ENCODE data around the gene LIN7C.
"Not testable (repeated sequence)": the region's sequence is repeated elsewhere in the genome, so short reads cannot be mapped to it uniquely, and the experiment has no call there.

Gene LIN7C

DNA sequence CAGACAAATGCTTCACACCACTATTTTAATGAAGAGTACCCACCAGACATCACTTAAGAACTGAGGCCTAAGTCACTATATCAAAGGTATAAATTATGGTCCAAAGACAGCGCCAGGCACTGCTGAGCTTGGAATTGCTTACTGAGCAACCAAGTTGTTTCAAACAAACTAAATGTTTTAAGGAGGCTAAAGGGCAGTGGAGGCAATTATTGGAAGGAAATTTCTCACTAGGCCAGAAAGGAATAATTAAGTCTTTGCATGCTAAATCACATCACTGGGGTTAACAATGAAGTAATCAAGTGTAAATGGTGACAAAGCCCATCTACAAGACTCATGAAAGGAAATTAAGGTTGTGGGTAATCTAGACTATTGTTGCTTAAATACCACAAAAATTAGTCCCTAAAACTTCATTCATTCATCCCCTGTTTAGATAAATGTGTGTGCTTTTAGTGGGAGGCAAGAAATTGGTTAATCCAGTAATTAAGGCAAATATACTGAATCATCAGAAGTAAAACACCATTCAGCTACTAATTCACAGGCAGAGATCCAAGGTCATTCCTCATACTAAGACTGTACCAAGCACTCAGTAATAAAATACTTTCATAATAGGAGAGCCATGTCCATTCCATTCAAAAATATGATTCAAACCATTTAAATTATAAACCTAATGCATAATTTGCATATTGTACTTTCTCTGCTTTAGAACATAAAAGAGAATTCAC lies 55.2 kb downstream of the LIN7C start:
- Mint-ChIP-seq H3K4me1 (no peaks in the 10 kb centered on the region), H3K9me3 (peaks cover 4% of the 10 kb centered on the region), H3K36me3 (peaks cover 5% of the 10 kb centered on the region), H3K4me3 (no peak overlapping the region), H3K27ac (no peak overlapping the region), H3K27me3 (no peaks in the 10 kb centered on the region)
- ATAC-seq: no peak

- H3K27me3 Mint-ChIP-seq, H3K27ac Mint-ChIP-seq, H3K9me3 Mint-ChIP-seq, H3K4me3 Mint-ChIP-seq, ATAC-seq, H3K36me3 Mint-ChIP-seq, H3K4me1 Mint-ChIP-seq: not testable (repeated sequence)
Observed at GRCh38 chr11:27448184-27448540, 58.4 kb downstream of the LIN7C start.

GRCh38 chr11:27447288-27448183 lies 59.0 kb downstream of the LIN7C start:
- H3K36me3 Mint-ChIP-seq: no peaks in the 10 kb centered on the region
- no peaks in the 10 kb centered on the region for H3K9me3 Mint-ChIP-seq
- no peak overlapping the region for H3K4me3 Mint-ChIP-seq
- ATAC-seq: no peak
- no peaks in the 10 kb centered on the region for H3K27me3 Mint-ChIP-seq
- no peak overlapping the region for H3K27ac Mint-ChIP-seq
- no peaks in the 10 kb centered on the region for H3K4me1 Mint-ChIP-seq

GRCh38 chr11:27445625-27446024 lies 60.9 kb downstream of the LIN7C start:
- Mint-ChIP-seq H3K27me3 (peaks cover 8% of the 10 kb centered on the region), H3K4me1 (no peaks in the 10 kb centered on the region), H3K27ac (no peak overlapping the region), H3K36me3 (no peaks in the 10 kb centered on the region), H3K4me3 (no peak overlapping the region), H3K9me3 (no peaks in the 10 kb centered on the region)
- no peak for ATAC-seq

DNA sequence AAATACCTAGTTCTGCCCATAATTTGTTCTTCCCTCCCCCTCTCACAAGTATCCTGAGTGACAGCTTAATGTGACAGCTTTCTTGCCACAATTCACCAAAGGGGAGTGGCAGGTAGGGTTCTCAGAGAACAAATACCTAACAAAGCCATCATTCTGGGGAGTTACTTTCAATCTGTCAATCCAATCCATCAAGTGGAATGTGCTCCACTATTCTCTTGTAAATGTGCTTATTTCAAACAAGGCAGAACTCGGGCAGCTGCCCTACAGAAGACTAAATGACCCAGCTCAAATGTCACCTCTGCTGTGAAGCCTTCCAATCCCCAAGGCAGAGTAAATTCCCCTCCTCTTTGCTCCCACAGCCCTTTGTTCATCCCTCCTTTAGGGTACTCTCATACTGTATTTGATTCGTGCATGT lies 61.8 kb downstream of the LIN7C start:
- ATAC-seq: no peak

More for the DNA sequence above, 61.8 kb downstream of the LIN7C start:
- H3K27ac Mint-ChIP-seq: no peak overlapping the region
- H3K4me1 Mint-ChIP-seq: no peaks in the 10 kb centered on the region
- H3K9me3 Mint-ChIP-seq: no peaks in the 10 kb centered on the region
- H3K4me3 Mint-ChIP-seq: no peak overlapping the region
- peaks cover 8% of the 10 kb centered on the region for H3K27me3 Mint-ChIP-seq
- no peaks in the 10 kb centered on the region for H3K36me3 Mint-ChIP-seq
